C4-2B (cell line): ENCODE data around the gene C4orf50.

ENCODE experiments used
- H3K27ac ChIP-seq: fragments of 450-650 bp; 2 replicates; pipeline ENCODE4 v1.5.1; 2017
- CTCF ChIP-seq: fragments of 450-650 bp; conservative IDR thresholded peaks from 2 replicates; pipeline ENCODE4 v1.5.1; 2017; ENCODE audit warnings: mild to moderate bottlenecking
- ZFX ChIP-seq: fragments of 450-650 bp; IDR thresholded peaks from 2 replicates; pipeline ENCODE4 v1.6.1; 2017

The C4orf50 gene

GRCh38 chr4:6044276-6044675, 26.0 kb upstream of the C4orf50 start:
- TF ChIP-seq ZFX, result no peak
- TF ChIP-seq CTCF, result no peak
- no peak overlapping the region for H3K27ac ChIP-seq

- TF ChIP-seq ZFX, result no peak
- TF ChIP-seq CTCF, result no peak
- H3K27ac ChIP-seq, result no peak overlapping the region
These were observed 25.6 kb upstream of the C4orf50 start for GRCh38 chr4:6043843-6044242.

DNA sequence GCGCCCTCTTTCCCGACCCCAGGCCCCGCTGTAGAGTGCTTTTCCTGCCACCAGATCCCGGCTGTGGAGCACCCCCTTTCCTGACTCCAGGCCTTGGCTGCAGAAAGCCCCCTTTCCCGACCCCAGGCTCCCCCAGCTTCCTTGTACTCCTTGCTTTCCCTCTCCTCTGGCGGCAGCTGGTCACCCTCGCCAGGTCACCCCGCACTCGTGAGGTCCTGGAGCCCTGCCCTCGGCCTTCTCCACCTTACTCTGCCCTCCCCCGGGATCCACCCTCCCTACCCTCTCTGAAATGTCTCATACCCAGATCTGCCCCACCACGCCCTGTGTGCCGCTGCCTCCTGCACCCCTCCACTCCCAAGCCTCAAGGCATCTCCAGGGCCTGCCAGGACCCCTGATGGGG, 25.0 kb upstream of the C4orf50 start:
- no peak for TF ChIP-seq ZFX
- TF ChIP-seq CTCF, result no peak

DNA sequence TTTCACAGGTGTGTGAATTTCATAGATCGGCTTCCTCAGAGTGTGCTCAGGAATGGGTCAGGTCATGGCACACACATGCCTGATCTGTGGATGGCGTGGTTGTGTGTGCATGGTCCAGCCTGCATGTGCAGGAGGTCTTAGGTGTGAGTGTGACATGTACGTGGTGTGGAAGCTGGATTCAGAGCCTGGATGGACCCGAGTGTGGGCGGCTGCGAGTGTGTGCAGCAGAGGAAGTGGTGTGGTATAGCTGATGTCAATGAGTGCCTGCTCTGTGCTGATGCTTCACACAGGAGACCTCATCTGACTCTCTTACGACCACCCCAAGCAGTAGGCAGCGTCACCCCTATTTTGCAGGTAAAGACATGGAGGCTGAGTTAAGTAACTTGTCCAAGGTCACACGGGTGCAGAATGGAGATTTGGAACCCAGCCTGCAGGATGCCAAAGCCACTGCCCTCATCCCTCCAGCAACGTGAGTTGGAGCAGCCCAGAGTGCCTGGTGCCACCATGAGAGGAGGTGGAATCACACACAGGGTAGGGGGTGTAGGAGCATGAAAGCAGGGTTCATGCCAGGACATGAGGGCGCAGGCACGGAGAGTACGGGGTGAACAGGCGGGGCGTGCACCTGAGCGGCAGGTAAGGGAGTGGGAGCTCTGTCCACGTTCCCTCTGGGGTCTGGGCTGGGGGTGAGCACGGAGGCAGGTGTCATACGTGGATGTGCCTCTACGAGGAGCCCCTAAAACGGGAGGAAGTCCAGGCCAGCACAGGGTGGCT, 24.2 kb upstream of the C4orf50 start:
- TF ChIP-seq ZFX (no peak), CTCF (no peak)
- H3K27ac ChIP-seq, result no peak overlapping the region

More for the DNA sequence above, 25.0 kb upstream of the C4orf50 start:
- no peak overlapping the region for H3K27ac ChIP-seq

DNA sequence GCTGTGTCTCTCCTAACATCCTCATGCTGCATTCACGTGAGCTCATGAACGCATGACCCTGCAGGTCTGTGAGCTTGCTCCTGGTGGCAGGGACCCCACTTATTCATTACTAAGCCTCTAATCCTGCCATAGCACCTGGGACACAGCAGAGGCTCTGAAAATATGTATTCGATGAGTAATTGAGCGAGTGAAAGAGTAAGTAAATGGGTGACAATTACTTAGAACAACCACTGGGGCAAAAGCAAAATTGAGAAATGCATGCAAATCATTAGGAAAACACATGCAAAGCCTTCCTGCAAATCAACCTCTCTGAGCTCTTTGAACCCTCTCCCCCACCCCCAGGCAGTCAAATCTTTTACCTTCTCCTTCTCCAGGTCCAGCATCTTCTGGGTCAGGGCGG, 23.6 kb upstream of the C4orf50 start:
- no peak for TF ChIP-seq CTCF
- no peak for TF ChIP-seq ZFX

DNA sequence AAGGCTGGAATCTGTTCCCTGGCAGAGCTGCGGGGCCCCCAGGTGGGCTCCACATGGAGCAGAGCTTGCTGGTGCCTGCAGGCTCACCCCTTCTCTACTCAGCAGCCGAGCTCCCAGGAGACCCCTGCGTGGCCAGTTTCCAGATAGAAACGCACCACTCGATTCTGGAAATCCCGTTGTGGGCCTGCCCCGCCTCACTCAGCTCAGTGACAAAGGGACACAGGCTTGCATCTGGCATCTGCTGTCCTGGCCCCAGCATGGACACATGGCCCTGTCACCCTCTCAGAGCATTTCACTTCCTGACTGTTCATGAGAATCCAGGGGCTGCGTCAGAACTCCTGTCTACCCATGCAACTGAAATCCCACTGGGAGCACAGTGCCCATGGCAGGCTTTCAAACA, 20.5 kb upstream of the C4orf50 start:
- no peak for TF ChIP-seq CTCF
- TF ChIP-seq ZFX, result no peak
- H3K27ac ChIP-seq, result no peak overlapping the region

More for the DNA sequence above, 23.6 kb upstream of the C4orf50 start:
- no peak overlapping the region for H3K27ac ChIP-seq

- no peak overlapping the region for H3K27ac ChIP-seq
- TF ChIP-seq ZFX, result no peak
- no peak for TF ChIP-seq CTCF
These were observed 17.6 kb upstream of the C4orf50 start for GRCh38 chr4:6035786-6036185.
